Osteocyte (in vitro differentiated cells): Measurements from ENCODE around the gene METTL24. TPM values are rescaled to one million over a fixed set of nuclear protein-coding genes. Genes with fewer than 3 reads are reported as not detected.
"Not testable (repeated sequence)": the region's sequence is repeated elsewhere in the genome, so short reads cannot be mapped to it uniquely, and the experiment has no call there.

Source experiments
- DNase-seq: peaks from one replicate; pipeline ENCODE4 v3.0.0; 2021; ENCODE audit warnings: mixed read lengths; ENCODE audit not compliant: unreplicated experiment; ENCODE audit errors: extremely low spot score
- H3K27ac Mint-ChIP-seq: one replicate; pipeline ENCODE4 v1.8.0; 2021; ENCODE audit warnings: mild to moderate bottlenecking, mixed read lengths; ENCODE audit not compliant: unreplicated experiment
- H3K27me3 Mint-ChIP-seq: one replicate; pipeline ENCODE4 v1.8.0; 2021; ENCODE audit warnings: mixed read lengths; ENCODE audit not compliant: unreplicated experiment
- H3K36me3 Mint-ChIP-seq: one replicate; pipeline ENCODE4 v1.8.0; 2021; ENCODE audit warnings: mixed read lengths; ENCODE audit not compliant: unreplicated experiment
- H3K4me1 Mint-ChIP-seq: one replicate; pipeline ENCODE4 v1.8.0; 2021; ENCODE audit warnings: mixed read lengths; ENCODE audit not compliant: unreplicated experiment
- H3K4me3 Mint-ChIP-seq: one replicate; pipeline ENCODE4 v1.8.0; 2021; ENCODE audit warnings: mild to moderate bottlenecking, moderate library complexity, mixed read lengths; ENCODE audit not compliant: unreplicated experiment
- H3K9me3 Mint-ChIP-seq: one replicate; pipeline ENCODE4 v1.8.0; 2021; ENCODE audit warnings: mixed read lengths; ENCODE audit not compliant: unreplicated experiment
- CTCF ChIP-seq: fragments of 200-600 bp; sonication (generic); IDR thresholded peaks from 2 replicates; pipeline ENCODE4 v1.5.0; 2021; ENCODE audit warnings: antibody characterized with exemption, mild to moderate bottlenecking, moderate library complexity
- total RNA-seq: library from RNA; stranded (reverse); gene quantifications from 2 replicates; pipeline ENCODE4 v1.2.1, GENCODE V29; 2021

The METTL24 gene
- total RNA-seq, 1 donor from 2014 or later, result not detected

- Mint-ChIP-seq H3K4me1 (no peaks in the 10 kb centered on the region), H3K9me3 (no peaks in the 10 kb centered on the region), H3K27me3 (peaks cover 4% of the 10 kb centered on the region), H3K4me3 (no peak overlapping the region), H3K36me3 (no peaks in the 10 kb centered on the region), H3K27ac (no peak overlapping the region)
- no peak for DNase-seq
- no peak for TF ChIP-seq CTCF
Observed at GRCh38 chr6:110277100-110277665, 81.0 kb downstream of the METTL24 start.

DNA sequence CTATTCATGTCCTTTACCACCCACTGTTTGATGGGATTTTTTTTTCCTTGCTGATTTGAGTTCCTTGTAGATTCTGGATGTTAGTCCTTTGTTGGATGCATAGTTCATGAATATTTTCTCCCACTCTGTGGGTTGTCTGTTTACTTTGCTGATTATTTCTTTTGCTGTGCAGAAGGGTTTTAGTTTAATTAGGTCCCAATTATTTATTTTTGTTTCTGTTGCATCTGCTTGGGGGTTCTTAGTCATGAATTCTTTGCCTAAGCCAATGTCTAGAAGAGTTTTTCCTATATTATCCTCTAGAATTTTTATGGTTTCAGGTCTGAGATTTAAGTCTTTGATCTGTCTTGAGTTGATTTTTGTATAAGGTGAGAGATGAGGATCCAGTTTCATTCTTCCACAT is 85.4 kb downstream of the METTL24 start:
- H3K27ac Mint-ChIP-seq, H3K4me1 Mint-ChIP-seq, H3K27me3 Mint-ChIP-seq, H3K9me3 Mint-ChIP-seq, H3K4me3 Mint-ChIP-seq, DNase-seq, H3K36me3 Mint-ChIP-seq: not testable (repeated sequence)

- Mint-ChIP-seq H3K27me3 (peaks cover 4% of the 10 kb centered on the region), H3K36me3 (no peaks in the 10 kb centered on the region), H3K4me1 (no peaks in the 10 kb centered on the region), H3K9me3 (peaks cover 3% of the 10 kb centered on the region), H3K27ac (no peak overlapping the region), H3K4me3 (no peak overlapping the region)
- no peak for TF ChIP-seq CTCF
- DNase-seq, result no peak
Observed at GRCh38 chr6:110271732-110272022, 86.5 kb downstream of the METTL24 start.

GRCh38 chr6:110270165-110270564 is 88.0 kb downstream of the METTL24 start:
- Mint-ChIP-seq H3K27me3 (peaks cover 4% of the 10 kb centered on the region), H3K9me3 (peaks cover 3% of the 10 kb centered on the region), H3K36me3 (no peaks in the 10 kb centered on the region), H3K4me3 (no peak overlapping the region), H3K4me1 (no peaks in the 10 kb centered on the region), H3K27ac (no peak overlapping the region)
- TF ChIP-seq CTCF, result no peak
- DNase-seq, result no peak

GRCh38 chr6:110269623-110270022 is 88.5 kb downstream of the METTL24 start:
- Mint-ChIP-seq H3K27ac (no peak overlapping the region), H3K9me3 (peaks cover 3% of the 10 kb centered on the region), H3K4me3 (no peak overlapping the region), H3K27me3 (peaks cover 4% of the 10 kb centered on the region), H3K36me3 (no peaks in the 10 kb centered on the region), H3K4me1 (no peaks in the 10 kb centered on the region)
- TF ChIP-seq CTCF, result no peak
- DNase-seq, result no peak

- H3K4me3 Mint-ChIP-seq, result no peak overlapping the region
- H3K4me1 Mint-ChIP-seq, result no peaks in the 10 kb centered on the region
- no peak for DNase-seq
- peaks cover 3% of the 10 kb centered on the region for H3K9me3 Mint-ChIP-seq
- H3K36me3 Mint-ChIP-seq, result no peaks in the 10 kb centered on the region
- H3K27me3 Mint-ChIP-seq, result peaks cover 4% of the 10 kb centered on the region
- no peak overlapping the region for H3K27ac Mint-ChIP-seq
- no peak for TF ChIP-seq CTCF
Observed at GRCh38 chr6:110266996-110267395, 91.2 kb downstream of the METTL24 start.
